ENCODE results near the gene ITGB5. TPM values are rescaled to one million over a fixed set of nuclear protein-coding genes. Genes with fewer than 3 reads are reported as not detected.

The ITGB5 gene
- total and polyA plus RNA-seq, 2 experiments from 2014 or later, result 54.3 to 107 TPM

- Histone ChIP-seq H3K36me3 (peaks cover 4% of the 10 kb centered on the region), H3K27me3 (no peaks in the 10 kb centered on the region), H3K27ac (no peak overlapping the region), H3K4me1 (ENCODE audit: low read depth) (no peaks in the 10 kb centered on the region), H3K4me3 (no peak overlapping the region), H3K9me3 (ENCODE audit: low read depth) (no peaks in the 10 kb centered on the region)
- peak in 1 of 2 donors; percentile 69 for DNase-seq (ENCODE audit: low read depth in 1 of 2, low spot score in 1 of 2)
- no peak for TF ChIP-seq CTCF (IDR thresholded peaks at IDR 0.05; ENCODE audit: low read depth, low read length)
These were observed 28.9 kb downstream of the ITGB5 start for GRCh38 chr3:124858275-124858674.

- no peak overlapping the region for H3K4me3 ChIP-seq
- H3K27me3 ChIP-seq, result no peaks in the 10 kb centered on the region
- no peaks in the 10 kb centered on the region for H3K9me3 ChIP-seq (ENCODE audit: low read depth)
- H3K36me3 ChIP-seq, result peaks cover 4% of the 10 kb centered on the region
- H3K27ac ChIP-seq, result no peak overlapping the region
- TF ChIP-seq CTCF (IDR thresholded peaks at IDR 0.05; ENCODE audit: low read depth, low read length), result no peak
- no peak for DNase-seq (ENCODE audit: low read depth in 1 of 2, low spot score in 1 of 2)
- H3K4me1 ChIP-seq (ENCODE audit: low read depth), result no peaks in the 10 kb centered on the region
These were observed 30.5 kb downstream of the ITGB5 start for GRCh38 chr3:124856677-124857076.

- Histone ChIP-seq H3K4me3 (no peak overlapping the region), H3K27me3 (no peaks in the 10 kb centered on the region), H3K4me1 (ENCODE audit: low read depth) (no peaks in the 10 kb centered on the region), H3K27ac (no peak overlapping the region), H3K36me3 (peaks cover 4% of the 10 kb centered on the region), H3K9me3 (ENCODE audit: low read depth) (no peaks in the 10 kb centered on the region)
- TF ChIP-seq CTCF (IDR thresholded peaks at IDR 0.05; ENCODE audit: low read depth, low read length), result no peak
- DNase-seq (ENCODE audit: low read depth in 1 of 2, low spot score in 1 of 2), result no peak
These were observed 33.2 kb downstream of the ITGB5 start for GRCh38 chr3:124854009-124854408.

- Histone ChIP-seq H3K9me3 (ENCODE audit: low read depth) (no peaks in the 10 kb centered on the region), H3K4me3 (no peak overlapping the region), H3K27ac (no peak overlapping the region), H3K36me3 (peaks cover 4% of the 10 kb centered on the region), H3K27me3 (no peaks in the 10 kb centered on the region), H3K4me1 (ENCODE audit: low read depth) (no peaks in the 10 kb centered on the region)
- no peak for DNase-seq (ENCODE audit: low read depth in 1 of 2, low spot score in 1 of 2)
- no peak for TF ChIP-seq CTCF (IDR thresholded peaks at IDR 0.05; ENCODE audit: low read depth, low read length)
These were observed 33.7 kb downstream of the ITGB5 start for GRCh38 chr3:124853446-124853845.

GRCh38 chr3:124851905-124852304 lies 35.3 kb downstream of the ITGB5 start:
- H3K36me3 ChIP-seq, result peaks cover 6% of the 10 kb centered on the region
- no peak overlapping the region for H3K27ac ChIP-seq
- H3K4me1 ChIP-seq (ENCODE audit: low read depth), result no peaks in the 10 kb centered on the region
- no peak overlapping the region for H3K4me3 ChIP-seq
- H3K9me3 ChIP-seq (ENCODE audit: low read depth), result no peaks in the 10 kb centered on the region
- DNase-seq (ENCODE audit: low read depth in 1 of 2, low spot score in 1 of 2), result no peak
- H3K27me3 ChIP-seq, result no peaks in the 10 kb centered on the region
- TF ChIP-seq CTCF (IDR thresholded peaks at IDR 0.05; ENCODE audit: low read depth, low read length), result no peak

- Histone ChIP-seq H3K4me3 (no peak overlapping the region), H3K27ac (no peak overlapping the region), H3K9me3 (ENCODE audit: low read depth) (no peaks in the 10 kb centered on the region), H3K4me1 (ENCODE audit: low read depth) (no peaks in the 10 kb centered on the region), H3K36me3 (peaks cover 9% of the 10 kb centered on the region), H3K27me3 (no peaks in the 10 kb centered on the region)
- TF ChIP-seq CTCF (IDR thresholded peaks at IDR 0.05; ENCODE audit: low read depth, low read length), result no peak
- DNase-seq (ENCODE audit: low read depth in 1 of 2, low spot score in 1 of 2), result peak in 1 of 2 donors; percentile 62
These were observed 36.0 kb downstream of the ITGB5 start for GRCh38 chr3:124851136-124851535.
